ENCODE results near the gene HHAT.

- TF ChIP-seq, protein P1, sequence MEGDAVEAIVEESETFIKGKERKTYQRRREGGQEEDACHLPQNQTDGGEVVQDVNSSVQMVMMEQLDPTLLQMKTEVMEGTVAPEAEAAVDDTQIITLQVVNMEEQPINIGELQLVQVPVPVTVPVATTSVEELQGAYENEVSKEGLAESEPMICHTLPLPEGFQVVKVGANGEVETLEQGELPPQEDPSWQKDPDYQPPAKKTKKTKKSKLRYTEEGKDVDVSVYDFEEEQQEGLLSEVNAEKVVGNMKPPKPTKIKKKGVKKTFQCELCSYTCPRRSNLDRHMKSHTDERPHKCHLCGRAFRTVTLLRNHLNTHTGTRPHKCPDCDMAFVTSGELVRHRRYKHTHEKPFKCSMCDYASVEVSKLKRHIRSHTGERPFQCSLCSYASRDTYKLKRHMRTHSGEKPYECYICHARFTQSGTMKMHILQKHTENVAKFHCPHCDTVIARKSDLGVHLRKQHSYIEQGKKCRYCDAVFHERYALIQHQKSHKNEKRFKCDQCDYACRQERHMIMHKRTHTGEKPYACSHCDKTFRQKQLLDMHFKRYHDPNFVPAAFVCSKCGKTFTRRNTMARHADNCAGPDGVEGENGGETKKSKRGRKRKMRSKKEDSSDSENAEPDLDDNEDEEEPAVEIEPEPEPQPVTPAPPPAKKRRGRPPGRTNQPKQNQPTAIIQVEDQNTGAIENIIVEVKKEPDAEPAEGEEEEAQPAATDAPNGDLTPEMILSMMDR (IDR thresholded peaks at IDR 0.05) = no peak
- no peak for TF ChIP-seq POLR2A (IDR thresholded peaks at IDR 0.05)
Observed at GRCh38 chr1:210499956-210500355, 171.3 kb downstream of the HHAT start.
